B cell (primary cell): ENCODE data around the gene CCHCR1. TPM values are rescaled to one million over a fixed set of nuclear protein-coding genes. Genes with fewer than 3 reads are reported as not detected.

ENCODE experiments used
- ATAC-seq: fragments of 200-7000 bp; cut with Tn5 transposase; one replicate; pipeline ENCODE4 v1.10.0; 2021; ENCODE audit warnings: low read depth, mild to moderate bottlenecking, moderate number of reproducible peaks, moderate library complexity
- CTCF ChIA-PET: fragments of 350-600 bp; sonication (Branson Sonifier 250); formaldehyde crosslinking; loops from one replicate; lab custom pipeline; 2021; ENCODE audit warnings: antibody characterized with exemption, inconsistent platforms; lab: Charles Lee
- POLR2A ChIA-PET: fragments of 350-600 bp; sonication (Branson Sonifier 250); formaldehyde crosslinking; loops from one replicate; lab custom pipeline; 2021; ENCODE audit warnings: antibody characterized with exemption; lab: Charles Lee
- DNase-seq: peaks from one replicate; pipeline ENCODE4 v3.0.0; 2013
- H2AFZ ChIP-seq: 2 replicates; pipeline ENCODE4 v1.6.1; 2012; ENCODE audit warnings: mild to moderate bottlenecking, low read depth, low read length; ENCODE audit not compliant: insufficient read depth, poor library complexity, severe bottlenecking
- H3K27ac ChIP-seq, 2 donors: 1 replicate in 1 of 2; 2 replicates in 1 of 2; pipeline ENCODE4 v1.5.1; 2012 to 2013; ENCODE audit warnings: low read length in 2 of 2, mild to moderate bottlenecking in 2 of 2, moderate library complexity in 1 of 2
- H3K27me3 ChIP-seq, 4 experiments: fragments of 200-600 bp in 1 of 4; sonication (generic) in 1 of 4; replicated peaks in 1 of 4; 1 replicate in 2 of 4; 2 replicates in 2 of 4; pipeline versions ENCODE4 v1.6.1 to v1.7.0; 2013 to 2016; ENCODE audit warnings: low read length in 3 of 4, mild to moderate bottlenecking in 2 of 4, mixed read lengths in 1 of 4, moderate library complexity in 1 of 4; ENCODE audit not compliant: insufficient read depth in 4 of 4, control insufficient read depth in 3 of 4; ENCODE audit errors: control extremely low read depth in 1 of 4
- H3K36me3 ChIP-seq, 2 experiments: replicated peaks in 1 of 2; 1 replicate in 1 of 2; 2 replicates in 1 of 2; pipeline versions ENCODE4 v1.6.1 to v1.7.1; 2013; ENCODE audit warnings: low read length in 1 of 2; ENCODE audit not compliant: insufficient read depth in 2 of 2, control insufficient read depth in 1 of 2; ENCODE audit errors: control extremely low read depth in 1 of 2, extremely low read depth in 1 of 2
- H3K4me1 ChIP-seq, 2 donors: fragments of 200-600 bp in 1 of 2; sonication (generic) in 1 of 2; 1 replicate in 1 of 2; 2 replicates in 1 of 2; pipeline versions ENCODE4 v1.5.1 to v1.6.1; 2013 to 2017; ENCODE audit warnings: low read length in 2 of 2; ENCODE audit not compliant: control insufficient read depth in 2 of 2, insufficient read depth in 2 of 2
- H3K4me2 ChIP-seq: replicated peaks from 2 replicates; pipeline ENCODE3; 2012; ENCODE audit warnings: mild to moderate bottlenecking, low read depth, low read length; ENCODE audit not compliant: poor library complexity, severe bottlenecking
- H3K4me3 ChIP-seq, 5 experiments: fragments of 200-600 bp in 1 of 5; sonication (generic) in 1 of 5; 1 replicate in 3 of 5; 2 replicates in 2 of 5; pipeline versions ENCODE4 v1.5.1 to v1.7.0; 2011 to 2016; ENCODE audit warnings: low read length in 4 of 5, mild to moderate bottlenecking in 4 of 5, low read depth in 2 of 5, control low read depth in 1 of 5, moderate library complexity in 1 of 5; ENCODE audit not compliant: insufficient read depth in 1 of 5; ENCODE audit errors: control extremely low read depth in 1 of 5, extremely low read depth in 1 of 5
- H3K79me2 ChIP-seq: fragments of 200-600 bp; sonication (generic); one replicate; pipeline ENCODE4 v1.6.0; 2016; ENCODE audit warnings: low read length; ENCODE audit not compliant: control insufficient read depth, insufficient read depth
- H3K9ac ChIP-seq: fragments of 200-600 bp; sonication (generic); 2 replicates; pipeline ENCODE4 v1.6.1; 2017; ENCODE audit warnings: mild to moderate bottlenecking, low read length, moderate library complexity
- H3K9me3 ChIP-seq, 3 donors: one replicate each; pipeline versions ENCODE4 v1.6.1 to v1.7.1; 2013; ENCODE audit warnings: low read length in 2 of 3; ENCODE audit not compliant: control insufficient read depth in 2 of 3, insufficient read depth in 1 of 3; ENCODE audit errors: control extremely low read depth in 1 of 3
- H4K20me1 ChIP-seq: 2 replicates; pipeline ENCODE4 v1.6.0; 2012; ENCODE audit warnings: mild to moderate bottlenecking, low read length; ENCODE audit not compliant: insufficient read depth, control insufficient read depth, poor library complexity, severe bottlenecking
- H3K27ac Mint-ChIP-seq: one replicate; pipeline ENCODE4 v1.8.0; 2021; ENCODE audit warnings: mixed read lengths
- H3K27me3 Mint-ChIP-seq: one replicate; pipeline ENCODE4 v1.8.0; 2021; ENCODE audit warnings: mixed read lengths
- H3K4me1 Mint-ChIP-seq: one replicate; pipeline ENCODE4 v1.8.0; 2021; ENCODE audit warnings: mixed read lengths
- H3K4me3 Mint-ChIP-seq: one replicate; pipeline ENCODE4 v1.8.0; 2021; ENCODE audit warnings: mixed read lengths
- H3K9me3 Mint-ChIP-seq: one replicate; pipeline ENCODE4 v1.8.0; 2022; ENCODE audit warnings: mixed read lengths; ENCODE audit not compliant: insufficient read depth
- CTCF ChIP-seq: fragments of 200-600 bp; IDR thresholded peaks from one replicate; pipeline ENCODE4 v1.8.0; 2022; ENCODE audit warnings: antibody characterized with exemption, mild to moderate bottlenecking
- EZH2 ChIP-seq: IDR thresholded peaks from 2 replicates; pipeline ENCODE4 v1.6.1; 2012; ENCODE audit warnings: borderline replicate concordance, low read depth, mild to moderate bottlenecking, moderate library complexity, low read length; ENCODE audit not compliant: insufficient read depth, poor library complexity, severe bottlenecking
- WGBS: methylation state at CpG from one replicate; pipeline ENCODE4 v1.1.5; 2013; ENCODE audit warnings: missing lambda C conversion rate; ENCODE audit not compliant: insufficient coverage; 5-methylcytosine and 5-hydroxymethylcytosine counted together
- intact Hi-C: fragments of 100-400 bp; cut with micrococcal nuclease; formaldehyde crosslinking; loops from one replicate; pipeline ENCODE4 v1.10.0; 2022
- polyA plus RNA-seq: library from polyadenylated mRNA; depleted of rRNA; stranded (reverse); fragments of >200 nt; gene quantifications from 2 replicates; pipeline ENCODE4 v1.2.3, GENCODE V29; 2012
- total RNA-seq, 2 donors: library from RNA; stranded (reverse); fragments of 120-200 nt in 1 of 2; gene quantifications; 1 replicate in 1 of 2; 2 replicates in 1 of 2; pipeline versions ENCODE4 v1.2.3 to v1.2.4, GENCODE V29; 2013 to 2022

CCHCR1 gene
- total and polyA plus RNA-seq, 2 donors (not counting 1 experiment from before 2014, with no cell fraction given), result 17.0 to 34.7 TPM

DNA sequence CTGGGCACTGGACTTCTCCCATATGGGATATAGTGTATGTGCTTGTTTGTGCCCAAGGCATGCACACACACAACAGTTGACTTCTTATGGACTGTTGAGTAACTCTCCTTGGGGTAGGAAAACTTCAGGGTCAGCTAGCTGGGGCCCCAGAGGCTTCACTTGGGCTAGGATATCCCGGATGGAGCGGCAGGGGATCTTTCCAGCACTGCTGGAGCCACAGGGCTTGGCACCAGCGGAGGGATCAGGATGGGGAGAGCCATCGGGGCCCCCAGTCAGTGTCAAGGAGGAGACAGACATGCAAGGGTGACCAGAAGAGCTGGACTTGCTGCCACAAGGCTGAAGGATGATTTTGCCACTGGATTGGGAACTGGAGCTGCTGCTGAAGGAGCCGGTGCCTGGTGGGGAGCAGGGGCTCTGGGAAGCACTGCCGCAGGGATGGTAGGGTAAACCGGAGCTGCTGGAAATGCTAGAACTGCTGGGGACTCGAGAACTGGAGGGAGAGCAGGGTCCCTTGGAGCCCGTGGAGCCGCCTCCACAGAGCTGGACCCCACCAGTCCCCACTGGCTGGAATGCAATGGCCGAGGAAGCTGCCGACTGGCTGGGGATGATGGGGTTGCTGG lies 41.6 kb downstream of the CCHCR1 start:
- Histone ChIP-seq H3K27me3 (peaks cover 0 to 3% (median 0%) of the 10 kb centered on the region in 4 experiments), H3K4me1 (peaks cover 0 to 6% of the 10 kb centered on the region in 2 donors), H2AFZ (no peak overlapping the region), H3K4me2 (no peak overlapping the region), H3K9ac (no peak overlapping the region), H3K27ac (no peak overlapping the region), H4K20me1 (no peaks in the 10 kb centered on the region), H3K79me2 (no peaks in the 10 kb centered on the region), H3K4me3 (no peak overlapping the region), H3K9me3 (no peaks in the 10 kb centered on the region), H3K36me3 (no peaks in the 10 kb centered on the region)
- peaks cover 5% of the 10 kb centered on the region for H3K4me1 Mint-ChIP-seq
- H3K4me3 Mint-ChIP-seq, result no peak overlapping the region
- no peaks in the 10 kb centered on the region for H3K9me3 Mint-ChIP-seq
- WGBS, result 85% methylated on average over 10 of the region's 12 CpGs
- POLR2A ChIA-PET, result no interaction called here
- no peak overlapping the region for H3K27ac Mint-ChIP-seq
- TF ChIP-seq EZH2 (no peak), CTCF (no peak)
- peaks cover 33% of the 10 kb centered on the region for H3K27me3 Mint-ChIP-seq
- CTCF ChIA-PET, result interaction anchor here (0.6 to 2.5 kb wide), 6 partner anchors 10 to 293 kb away, joined by 4 to 9 read pairs (median 5); no protein-coding TSS in a partner anchor
- intact Hi-C loops, result no loop called here
- DNase-seq (no peak), ATAC-seq (no peak)
